DMS79 treated with DMSO at 0.1 percent for 48 hours (cell line): Measurements from ENCODE around the gene ARFGAP1.

ENCODE experiments used
- DNase-seq: peaks from one replicate; lab custom pipeline; 2025; lab: John Stamatoyannopoulos, UW

The ARFGAP1 gene

DNA sequence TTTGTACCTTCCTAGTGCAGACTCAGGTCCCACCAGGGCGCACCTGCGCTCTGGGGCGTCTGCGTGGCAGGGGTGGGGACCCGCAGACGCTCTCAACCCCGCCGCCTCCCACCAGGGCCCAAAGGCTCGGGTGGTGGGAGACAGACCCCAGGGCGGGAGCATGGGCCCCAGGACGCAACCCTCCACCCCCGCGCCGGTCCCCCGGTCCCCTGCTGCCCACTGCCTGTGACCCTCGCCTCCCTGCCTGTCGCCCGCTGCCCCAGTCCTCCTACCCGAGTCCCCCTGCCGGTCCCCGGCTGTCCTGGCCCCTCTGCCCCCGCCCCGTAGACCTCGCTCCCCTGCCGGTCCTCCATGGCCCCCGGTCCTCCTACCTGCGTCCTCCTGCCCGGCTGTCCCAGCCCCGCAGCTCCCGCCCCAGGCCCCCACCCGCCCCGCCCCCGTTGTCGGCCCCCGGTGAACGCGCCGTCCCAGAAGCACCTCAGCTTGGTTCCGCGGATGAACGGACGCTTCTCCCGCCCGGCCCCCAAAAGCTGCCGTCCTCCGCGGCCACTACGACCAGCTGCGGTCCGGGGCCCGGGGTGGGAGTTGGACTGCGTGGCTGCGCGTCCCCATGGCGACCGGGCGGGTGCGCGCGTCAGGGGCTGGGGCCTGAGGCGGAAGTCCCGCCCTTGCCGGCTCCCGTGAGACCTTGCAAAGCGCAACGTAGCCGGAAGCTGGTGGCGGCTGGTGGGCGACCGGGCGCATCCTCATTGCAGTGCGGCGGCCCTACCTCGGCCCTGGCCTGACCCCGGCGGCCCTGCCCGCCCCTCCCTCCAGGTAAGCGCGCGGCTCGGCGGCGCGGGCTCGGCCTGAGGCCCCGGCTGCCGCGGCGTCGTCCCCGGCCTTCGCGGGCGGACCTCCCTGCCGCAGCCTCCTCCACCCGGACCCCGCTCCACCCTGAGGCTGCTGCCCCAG, at the start of gene ARFGAP1:
Gene ARFGAP1, plus strand, starts transcription at position 709 of the 954 bp plus-strand sequence. CDS start 2,768 bp downstream, outside the sequence.
- peak; percentile 79 for DNase-seq

DNA sequence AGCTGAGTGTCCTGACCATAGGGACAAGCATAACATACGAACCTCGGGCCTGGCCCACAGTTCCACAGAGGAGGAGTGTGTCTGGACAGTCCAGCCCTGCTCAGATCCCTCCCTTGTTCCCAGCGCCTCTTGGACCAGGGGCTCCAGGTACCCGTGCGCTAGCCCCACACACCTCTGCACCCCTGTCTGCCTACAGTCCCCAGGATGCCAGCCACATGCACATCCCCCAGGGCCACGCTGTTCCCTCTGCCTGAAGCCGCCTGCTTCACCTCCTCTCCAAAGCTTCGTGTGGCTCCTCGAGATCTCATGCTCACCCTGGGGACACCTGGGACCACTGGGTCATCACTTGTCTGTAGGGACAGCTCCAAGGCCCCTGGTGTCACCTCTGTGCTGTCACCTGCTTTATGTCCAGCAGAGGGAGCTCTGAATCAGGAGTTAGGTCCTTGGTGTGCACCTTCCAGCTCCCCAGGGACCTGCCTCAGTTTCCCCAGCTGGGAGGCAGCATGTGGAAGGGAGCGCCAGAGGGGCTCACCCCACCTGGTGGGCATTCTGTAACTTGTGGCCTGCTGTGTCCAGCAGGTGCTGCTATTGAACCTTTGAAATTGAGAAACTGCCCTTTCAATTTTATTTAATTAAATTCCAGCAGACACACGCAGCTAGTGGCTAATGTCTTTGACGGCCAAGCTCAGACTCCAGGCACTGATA, 49.3 kb upstream of the ARFGAP1 start:
- peak; percentile 39 for DNase-seq

DNA sequence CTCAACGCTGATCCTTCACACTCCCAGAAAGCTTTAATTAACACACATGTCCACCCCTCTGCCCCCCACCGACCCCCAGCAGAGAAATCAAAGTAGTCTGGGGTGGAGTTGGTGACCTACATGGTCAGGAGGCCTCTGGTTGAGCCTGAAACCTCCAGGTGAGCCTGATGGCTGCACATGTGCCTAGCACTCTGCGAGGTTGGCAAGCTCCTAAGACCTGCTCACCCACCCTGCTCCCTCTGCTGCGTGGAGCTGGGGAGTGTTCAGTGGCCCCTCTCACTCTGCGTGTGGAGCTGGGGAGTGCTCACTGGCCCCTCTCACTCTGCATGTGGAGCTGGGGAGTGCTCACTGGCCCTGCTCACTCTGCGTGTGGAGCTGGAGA, 48.8 kb upstream of the ARFGAP1 start:
- DNase-seq = no peak

DNA sequence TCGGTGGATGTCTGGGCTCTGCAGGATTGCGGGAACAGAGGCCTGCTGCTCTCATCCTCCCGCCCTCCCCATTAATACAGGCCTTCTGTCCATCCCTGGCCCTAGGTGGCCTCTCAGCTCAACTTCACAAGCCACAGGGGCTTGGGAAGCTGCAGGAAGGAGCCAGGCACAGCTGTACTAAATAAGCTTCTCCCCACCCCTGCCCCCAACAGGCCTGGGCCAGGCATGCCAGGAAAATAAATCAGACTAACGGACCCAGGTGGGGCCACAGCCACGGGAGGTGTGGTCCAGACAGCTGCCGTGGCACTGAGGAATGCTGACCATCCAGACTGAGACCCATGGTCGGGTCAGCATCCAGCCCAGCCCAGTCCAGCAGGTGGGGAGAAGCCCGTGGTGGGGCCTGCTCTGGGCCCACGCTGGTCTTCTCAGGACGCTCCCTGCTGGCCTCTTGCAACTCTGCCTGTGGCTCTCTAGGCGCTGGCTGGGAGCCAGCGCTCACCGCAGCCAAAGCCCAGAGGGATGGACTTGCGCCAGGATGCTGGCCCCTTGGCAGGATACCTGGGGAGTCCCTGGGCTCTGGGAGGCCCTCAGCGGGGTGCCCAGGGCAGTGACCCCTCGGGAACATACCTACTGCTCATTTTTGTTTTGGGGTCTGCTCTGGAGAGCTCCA, 48.1 kb upstream of the ARFGAP1 start:
- peak; percentile 95 for DNase-seq

DNA sequence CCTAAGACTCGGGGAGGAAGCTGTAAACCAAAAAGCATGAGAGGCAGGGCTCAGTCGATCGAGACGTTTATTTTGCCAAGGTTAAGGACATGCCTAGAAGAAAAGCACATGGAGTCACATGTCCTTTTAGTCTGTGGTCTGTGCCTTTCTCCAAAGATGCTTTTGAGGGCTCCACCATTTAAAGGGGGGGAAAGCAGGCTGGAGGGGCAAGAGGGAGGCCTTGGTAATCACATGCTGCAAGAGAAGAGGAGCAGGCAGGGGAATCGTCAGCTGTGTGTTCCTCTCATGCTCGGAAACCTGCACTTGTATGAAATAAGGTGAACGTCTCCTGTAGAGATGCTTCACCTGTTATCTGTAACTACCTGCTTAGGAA, 47.5 kb upstream of the ARFGAP1 start:
- peak; percentile 97 for DNase-seq

DNA sequence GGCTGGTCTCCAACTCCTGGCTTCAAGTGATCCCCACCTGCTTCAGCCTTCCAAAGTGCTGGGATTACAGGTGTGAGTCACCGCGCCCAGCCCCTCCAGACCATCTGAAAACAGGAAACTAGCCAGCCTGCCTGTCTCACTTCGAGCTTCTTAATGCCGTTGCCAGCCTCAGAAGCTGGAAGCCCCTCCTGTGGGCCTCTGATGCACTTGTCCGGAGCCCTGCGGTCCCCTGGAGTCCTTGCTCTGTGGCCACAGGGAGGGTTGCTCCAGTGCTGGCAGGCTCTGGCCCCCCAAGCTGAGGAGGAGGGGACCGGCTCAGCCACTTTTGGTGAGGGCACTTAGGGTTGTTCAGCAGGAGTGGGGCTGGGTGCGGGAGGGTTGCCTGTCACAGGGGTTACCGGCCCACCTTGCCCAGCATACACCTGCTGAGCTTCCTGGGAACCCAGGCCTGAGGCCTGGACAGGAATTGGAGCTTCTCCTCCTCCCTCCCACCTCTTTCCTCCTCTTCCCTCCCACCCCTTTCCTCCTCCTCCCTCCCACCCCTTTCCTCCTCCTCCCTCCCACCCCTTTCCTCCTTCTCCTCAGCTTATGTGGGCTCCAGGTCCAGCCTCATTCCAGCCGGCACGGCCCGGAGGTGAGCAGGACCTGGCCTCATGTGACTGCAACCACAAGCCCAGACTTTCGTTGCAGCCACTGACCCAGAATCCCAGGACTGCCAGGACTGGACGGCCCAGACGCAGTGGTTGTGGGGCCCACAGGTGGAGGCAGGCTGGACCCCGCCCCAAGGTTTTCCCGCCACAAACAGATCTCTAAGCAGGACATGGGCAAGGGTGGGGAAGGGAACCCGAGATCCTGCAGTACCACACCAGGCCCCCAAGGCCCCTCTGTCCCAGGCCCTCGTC, 46.3 kb upstream of the ARFGAP1 start:
- DNase-seq = peak; percentile 26

DNA sequence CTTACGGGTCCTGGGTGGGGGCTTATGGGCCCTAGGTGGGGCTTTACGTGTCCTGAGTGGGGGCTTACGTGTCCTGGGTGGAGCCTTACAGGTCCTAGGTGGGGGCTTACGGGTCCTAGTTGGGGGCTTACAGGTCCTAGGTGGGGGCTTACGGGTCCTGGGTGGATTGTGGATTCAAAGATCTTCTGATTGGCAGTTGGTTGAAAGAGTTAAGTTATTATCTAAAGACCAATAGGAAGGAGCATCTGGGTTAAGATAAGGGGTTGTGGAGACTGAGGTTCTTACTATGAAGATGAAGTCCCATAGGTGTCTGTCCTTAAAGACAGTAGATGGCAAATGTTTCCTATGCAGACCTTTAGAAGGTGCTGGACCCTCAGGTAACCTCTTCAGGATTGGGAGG, 45.4 kb upstream of the ARFGAP1 start:
- DNase-seq = no peak

DNA sequence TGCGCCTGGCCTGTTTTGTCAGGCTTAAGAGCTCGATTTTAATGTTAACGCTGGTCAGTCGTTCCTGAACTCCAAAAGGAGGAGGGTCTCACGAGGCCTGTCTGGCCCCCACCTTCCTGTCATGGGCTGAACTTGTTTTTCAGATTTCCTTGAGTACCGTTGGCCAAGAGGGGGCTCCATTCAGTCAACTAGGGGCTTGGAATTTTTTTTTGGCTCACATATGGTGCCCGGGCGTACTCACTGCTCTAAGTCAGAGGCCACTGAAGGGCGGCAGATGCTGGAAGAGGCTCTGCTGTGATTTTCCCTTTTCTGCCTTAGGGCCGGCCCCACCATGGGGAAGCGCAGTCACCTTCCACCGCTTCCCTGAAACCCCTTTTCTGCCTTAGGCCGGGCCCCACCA, 43.8 kb upstream of the ARFGAP1 start:
- DNase-seq = no peak

DNA sequence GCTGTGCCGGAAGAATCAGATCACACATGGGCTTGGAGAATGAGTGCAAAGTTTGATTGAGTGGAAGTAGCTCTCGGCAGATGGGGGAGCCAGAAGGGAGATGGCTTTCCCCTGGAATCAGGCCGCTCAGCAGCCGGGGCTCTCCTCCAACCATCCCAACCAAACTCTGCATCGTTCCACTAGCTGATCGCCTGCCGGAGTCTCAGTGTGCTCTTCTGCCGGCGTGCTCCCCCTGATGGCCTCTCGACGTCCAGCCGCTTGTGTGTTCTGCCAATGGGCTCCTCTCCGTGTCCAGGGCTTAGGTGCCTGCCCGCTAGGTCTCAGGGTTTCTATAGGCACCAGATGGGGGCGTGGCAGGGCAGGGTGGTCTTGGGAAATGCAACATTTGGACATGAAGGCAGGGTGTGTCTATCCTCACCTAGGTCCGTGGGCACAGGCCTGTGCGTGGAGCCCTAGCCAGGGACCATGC, 41.8 kb upstream of the ARFGAP1 start:
- no peak for DNase-seq

DNA sequence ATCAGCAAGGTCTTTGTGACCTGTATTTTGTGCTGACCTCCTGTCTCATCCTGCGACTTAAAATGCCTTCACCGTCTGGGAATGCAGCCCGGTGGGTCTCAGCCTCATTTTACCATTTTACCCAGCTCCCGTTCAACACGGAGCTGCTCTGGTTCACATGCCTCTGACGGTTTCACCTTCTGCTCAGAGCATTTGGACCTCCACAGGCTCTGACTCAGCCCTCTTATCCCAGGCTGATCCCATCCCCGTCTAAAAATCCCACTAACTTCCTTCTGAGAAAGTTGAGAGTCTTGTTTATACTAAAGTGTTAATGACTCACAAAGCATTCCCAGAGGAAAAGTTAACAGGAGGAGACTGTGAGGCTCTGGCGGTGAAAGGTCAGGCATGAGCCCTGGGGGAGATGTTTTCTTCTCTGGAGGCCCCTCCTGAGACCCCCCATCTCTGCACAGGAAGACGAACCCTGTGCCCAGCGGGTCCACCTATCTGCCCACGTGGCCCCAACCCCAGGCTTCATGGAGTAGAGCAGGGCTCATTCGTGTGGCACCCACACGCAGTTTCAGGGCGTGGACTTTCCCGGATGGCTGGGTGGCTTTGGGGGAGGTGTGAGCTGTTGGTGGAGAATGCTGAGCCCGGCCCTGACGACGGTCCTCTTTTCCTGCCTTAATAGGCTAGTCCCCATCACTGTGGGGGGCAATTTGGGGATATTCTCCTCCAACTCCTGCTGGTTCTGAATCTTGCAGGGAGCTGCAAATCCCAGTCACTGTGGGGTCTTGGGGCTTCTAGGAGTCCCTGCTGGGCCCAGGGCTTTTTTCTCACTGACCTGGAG, 40.2 kb upstream of the ARFGAP1 start:
- no peak for DNase-seq

DNA sequence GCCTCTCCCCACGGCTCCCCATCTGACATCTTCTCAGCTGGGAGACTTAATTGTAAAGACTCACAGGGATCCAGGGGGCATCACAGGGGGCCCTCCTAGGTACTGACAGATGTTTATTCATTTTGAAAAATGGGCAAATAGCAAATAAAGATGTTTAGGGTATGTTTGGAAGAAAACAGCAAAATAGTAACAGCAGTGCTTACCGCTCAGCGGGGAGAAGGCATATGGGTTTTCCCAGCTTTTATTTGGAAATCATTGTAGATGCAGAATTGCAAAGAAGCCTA, 39.6 kb upstream of the ARFGAP1 start:
- DNase-seq = no peak

DNA sequence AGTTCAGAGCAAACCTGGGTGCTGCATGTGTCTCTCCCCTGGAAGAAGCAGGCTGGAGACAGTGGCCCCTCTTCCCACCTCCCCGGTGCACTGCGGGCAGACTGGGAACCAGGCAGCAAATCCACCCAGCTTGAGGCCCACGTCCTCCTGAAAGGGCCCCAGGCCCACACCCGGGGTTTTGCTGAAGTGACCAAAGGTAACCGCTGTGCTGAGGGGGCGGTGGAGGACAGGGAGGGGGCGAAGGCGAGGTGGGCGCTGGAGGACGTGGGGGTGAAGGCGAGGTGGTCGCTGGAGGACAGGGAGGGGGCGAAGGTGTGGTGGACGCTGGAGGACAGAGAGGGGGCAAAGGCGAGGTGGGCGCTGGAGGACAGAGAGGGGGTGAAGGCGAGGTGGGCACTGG, 38.7 kb upstream of the ARFGAP1 start:
- DNase-seq = no peak

DNA sequence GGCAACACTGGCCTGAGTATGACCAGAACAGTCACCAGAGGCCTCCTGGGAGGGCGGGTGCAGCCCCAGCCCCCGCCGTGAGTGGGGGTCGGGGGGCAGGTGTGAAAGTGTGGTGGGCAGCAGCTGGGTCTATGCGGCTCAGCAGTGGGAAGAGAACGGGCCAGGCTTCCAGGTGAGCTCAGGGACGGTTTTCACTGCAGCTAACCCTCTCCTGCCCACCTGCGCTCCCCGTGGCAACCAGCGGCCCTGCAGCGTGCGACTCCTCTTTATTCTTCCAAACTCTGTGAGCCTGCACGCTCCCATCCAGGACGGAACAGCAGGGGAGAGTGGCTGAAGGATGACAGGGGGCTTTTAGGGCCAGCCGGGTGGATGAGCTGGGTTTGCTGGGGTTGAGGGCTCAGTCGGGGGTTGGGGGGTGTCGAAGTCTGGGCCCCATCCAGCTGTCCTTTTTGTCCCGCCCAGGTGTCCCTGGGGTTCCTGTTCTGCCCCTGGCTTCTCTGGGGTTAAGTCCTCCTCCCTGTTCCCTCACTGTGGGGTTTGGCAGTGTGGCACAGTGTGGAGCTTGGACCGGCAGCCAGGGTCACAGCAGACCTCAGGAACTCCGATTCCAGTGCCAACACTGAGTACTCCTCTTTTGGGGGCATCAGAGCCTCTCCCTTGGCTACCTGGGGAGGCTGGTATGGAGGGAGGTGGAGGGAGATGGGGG, 37.8 kb upstream of the ARFGAP1 start:
- peak; percentile 67 for DNase-seq

DNA sequence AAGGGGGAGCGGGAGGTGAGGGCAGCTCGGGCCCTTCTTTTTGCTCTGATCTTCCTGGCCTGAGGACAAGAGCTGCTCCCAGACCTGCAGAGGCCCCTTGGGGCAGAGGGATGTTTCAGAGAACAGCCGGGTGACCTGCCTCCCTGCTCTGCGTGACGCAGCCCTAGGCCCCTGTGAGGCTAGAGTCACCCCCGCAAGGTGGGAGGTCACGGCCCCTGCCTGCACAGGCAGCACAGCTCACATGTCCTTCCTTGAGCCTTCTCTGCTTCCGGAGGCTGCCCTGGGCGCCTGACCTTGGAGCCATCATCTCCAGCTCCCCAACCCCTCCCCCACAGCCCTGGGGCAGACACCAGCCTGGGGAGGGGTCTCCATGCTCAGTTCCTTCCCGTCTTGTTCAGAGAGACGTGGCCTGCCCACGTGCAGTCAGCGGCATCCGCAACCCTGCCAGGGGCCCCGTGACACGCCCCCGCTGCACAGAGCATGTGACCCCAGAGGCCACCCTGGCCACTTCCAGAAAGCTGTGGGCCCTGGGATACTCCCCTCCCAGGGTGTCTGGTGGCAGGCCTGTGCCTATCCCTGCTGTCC, 37.1 kb upstream of the ARFGAP1 start, which contains the start of gene BIRC7:
Gene BIRC7, plus strand, starts transcription at position 507 of the 585 bp plus-strand sequence. CDS start 192 bp downstream, outside the sequence.
- DNase-seq = no peak

DNA sequence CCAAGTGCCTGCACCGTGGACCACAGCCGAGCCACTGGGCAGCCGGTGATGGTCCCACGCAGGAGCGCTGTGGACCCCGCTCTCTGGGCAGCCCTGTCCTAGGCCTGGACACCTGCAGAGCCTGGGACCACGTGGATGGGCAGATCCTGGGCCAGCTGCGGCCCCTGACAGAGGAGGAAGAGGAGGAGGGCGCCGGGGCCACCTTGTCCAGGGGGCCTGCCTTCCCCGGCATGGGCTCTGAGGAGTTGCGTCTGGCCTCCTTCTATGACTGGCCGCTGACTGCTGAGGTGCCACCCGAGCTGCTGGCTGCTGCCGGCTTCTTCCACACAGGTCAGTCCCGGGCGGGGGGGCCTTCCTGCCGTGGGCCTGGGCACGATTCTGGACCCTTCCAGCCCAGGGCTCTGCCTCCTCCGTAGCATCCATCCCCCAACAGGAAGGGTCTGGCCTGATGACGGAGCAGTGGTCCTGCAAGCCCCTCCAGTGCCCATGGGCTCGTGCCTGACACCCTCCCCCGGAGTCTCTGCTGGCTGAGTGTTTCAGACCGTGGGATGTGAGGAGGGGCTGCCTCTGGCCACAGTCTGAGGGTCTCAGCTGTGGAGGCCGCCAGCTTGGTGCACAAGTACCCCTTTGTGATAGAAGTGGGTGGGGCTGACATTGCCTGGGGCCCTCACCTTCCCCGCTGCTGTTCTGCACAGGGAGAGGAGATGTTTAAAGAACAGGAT, 36.3 kb upstream of the ARFGAP1 start:
- DNase-seq = no peak

DNA sequence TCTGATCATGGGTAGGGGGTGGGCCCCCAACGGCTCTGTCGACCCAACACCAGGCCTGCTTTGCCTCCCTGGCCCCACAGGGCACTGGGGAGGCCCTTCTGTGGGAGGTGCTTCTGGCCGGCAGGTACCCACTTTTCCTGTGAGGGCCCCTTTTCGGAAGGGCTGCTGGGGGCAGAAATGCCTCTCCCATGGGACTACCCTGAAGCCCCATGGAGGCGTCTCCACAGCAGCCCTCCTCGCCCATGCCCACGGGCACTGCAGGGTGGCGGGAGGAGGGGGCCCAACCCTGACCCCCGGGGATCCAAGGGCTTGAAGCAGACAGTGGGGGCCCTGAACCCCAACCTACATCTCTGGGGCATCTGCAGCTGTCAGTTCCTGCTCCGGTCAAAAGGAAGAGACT, 34.6 kb upstream of the ARFGAP1 start:
- no peak for DNase-seq

DNA sequence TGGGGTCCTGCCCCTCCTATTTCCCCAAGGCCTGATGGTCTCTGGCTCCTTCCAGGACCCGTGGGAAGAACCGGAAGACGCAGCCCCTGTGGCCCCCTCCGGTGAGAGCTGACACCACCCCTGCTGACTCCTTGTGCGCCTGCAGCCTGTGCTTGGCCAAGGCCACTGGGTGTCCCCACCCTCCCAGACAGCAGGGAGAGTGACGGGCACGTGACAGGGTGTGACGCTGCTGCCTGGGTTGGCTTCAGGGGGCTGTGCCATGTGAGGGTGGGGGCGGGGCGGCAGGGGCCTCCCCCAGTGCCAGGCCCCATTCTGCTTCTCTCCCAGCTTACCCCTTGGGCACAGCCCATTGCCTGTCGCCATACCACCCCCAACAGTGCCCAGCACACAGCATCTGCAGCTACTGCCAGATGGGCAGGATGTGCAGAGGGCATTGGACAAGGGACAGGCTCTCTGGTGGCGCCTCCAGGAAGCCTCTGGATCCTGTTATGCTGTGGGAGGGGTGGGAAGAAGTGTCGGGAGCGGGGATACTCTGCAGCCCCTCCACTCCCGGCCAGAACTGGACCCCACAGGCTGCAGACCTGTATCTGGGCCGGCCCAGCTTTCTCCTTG, 34.0 kb upstream of the ARFGAP1 start:
- DNase-seq = no peak

DNA sequence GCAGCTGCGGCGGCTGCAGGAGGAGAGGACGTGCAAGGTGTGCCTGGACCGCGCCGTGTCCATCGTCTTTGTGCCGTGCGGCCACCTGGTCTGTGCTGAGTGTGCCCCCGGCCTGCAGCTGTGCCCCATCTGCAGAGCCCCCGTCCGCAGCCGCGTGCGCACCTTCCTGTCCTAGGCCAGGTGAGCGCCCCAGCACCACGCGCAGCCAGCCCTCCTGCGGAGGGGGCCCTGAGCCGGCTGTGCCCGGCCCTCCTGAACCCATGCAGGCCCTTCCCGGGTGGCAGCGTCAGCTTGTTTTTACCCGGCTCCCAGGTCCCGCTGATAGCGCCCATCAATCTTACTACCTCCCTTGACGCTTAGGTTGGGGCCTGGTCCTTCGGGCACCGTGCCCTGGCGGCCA, 33.2 kb upstream of the ARFGAP1 start:
- no peak for DNase-seq

DNA sequence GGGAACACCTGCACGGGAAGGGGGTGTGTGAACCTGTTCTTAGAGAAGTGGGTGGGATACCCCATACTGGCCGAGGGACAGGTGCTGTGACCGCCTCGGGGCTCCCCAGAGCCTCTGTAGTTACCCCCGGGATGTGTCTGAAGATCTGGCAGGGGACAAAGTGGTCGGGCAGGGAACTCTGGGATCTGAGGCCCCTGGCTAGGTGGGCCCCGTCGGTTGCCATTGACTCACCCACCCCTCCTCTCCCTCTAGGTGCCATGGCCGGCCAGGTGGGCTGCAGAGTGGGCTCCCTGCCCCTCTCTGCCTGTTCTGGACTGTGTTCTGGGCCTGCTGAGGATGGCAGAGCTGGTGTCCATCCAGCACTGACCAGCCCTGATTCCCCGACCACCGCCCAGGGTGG, 32.6 kb upstream of the ARFGAP1 start:
- no peak for DNase-seq
